Right lobe of liver (tissue), 4 donors: ENCODE results near the gene ETFA.

Experiments used
- POLR2A ChIP-seq: fragments of 450-650 bp; IDR thresholded peaks from one replicate; pipeline ENCODE4 v1.6.1; 2017; ENCODE audit warnings: antibody characterized with exemption, mild to moderate bottlenecking
- TF ChIP-seq, protein P1 (sequence below), 4 donors: fragments of 200-600 bp in 3 of 4; fragments of 450-650 bp in 1 of 4; IDR thresholded peaks; one replicate each; pipeline versions ENCODE4 v1.5.1 to v1.8.0; 2016 to 2022; ENCODE audit warnings: antibody characterized with exemption in 4 of 4, mild to moderate bottlenecking in 2 of 4
- donor health status: DM: no; HTN: no; CAD: no.
- donor health status: DM: no; HTN: no; CAD: no.
- donor health status: DM: no; HTN: yes; CAD: no.

DNA sequence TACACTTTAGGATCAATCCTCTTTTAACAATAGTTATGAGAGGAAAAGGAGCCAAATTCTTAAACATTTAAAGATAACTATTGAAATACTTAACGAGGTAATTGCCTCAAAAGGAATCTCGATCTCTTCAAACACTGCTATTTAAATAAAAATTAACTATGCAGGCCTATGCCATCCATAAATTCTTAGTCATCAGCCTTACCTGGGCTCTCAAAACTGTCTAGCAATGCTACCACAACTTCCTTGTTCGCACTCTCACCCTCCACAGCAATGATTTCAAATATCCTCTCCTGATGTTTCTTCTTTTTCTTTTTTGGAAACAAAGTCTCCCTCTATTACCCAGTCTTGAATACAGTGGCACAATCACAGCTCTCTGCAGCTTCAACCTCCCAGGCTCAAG, 12.3 kb downstream of the ETFA start:
- TF ChIP-seq POLR2A, result no peak
- TF ChIP-seq, protein P1, sequence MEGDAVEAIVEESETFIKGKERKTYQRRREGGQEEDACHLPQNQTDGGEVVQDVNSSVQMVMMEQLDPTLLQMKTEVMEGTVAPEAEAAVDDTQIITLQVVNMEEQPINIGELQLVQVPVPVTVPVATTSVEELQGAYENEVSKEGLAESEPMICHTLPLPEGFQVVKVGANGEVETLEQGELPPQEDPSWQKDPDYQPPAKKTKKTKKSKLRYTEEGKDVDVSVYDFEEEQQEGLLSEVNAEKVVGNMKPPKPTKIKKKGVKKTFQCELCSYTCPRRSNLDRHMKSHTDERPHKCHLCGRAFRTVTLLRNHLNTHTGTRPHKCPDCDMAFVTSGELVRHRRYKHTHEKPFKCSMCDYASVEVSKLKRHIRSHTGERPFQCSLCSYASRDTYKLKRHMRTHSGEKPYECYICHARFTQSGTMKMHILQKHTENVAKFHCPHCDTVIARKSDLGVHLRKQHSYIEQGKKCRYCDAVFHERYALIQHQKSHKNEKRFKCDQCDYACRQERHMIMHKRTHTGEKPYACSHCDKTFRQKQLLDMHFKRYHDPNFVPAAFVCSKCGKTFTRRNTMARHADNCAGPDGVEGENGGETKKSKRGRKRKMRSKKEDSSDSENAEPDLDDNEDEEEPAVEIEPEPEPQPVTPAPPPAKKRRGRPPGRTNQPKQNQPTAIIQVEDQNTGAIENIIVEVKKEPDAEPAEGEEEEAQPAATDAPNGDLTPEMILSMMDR (IDR thresholded peaks at IDR 0.05), result no peak
